ACHN (cell line): ENCODE data around the gene PCGF3.
A peak's percentile ranks its signal among the peaks of the same experiment; 100 is the strongest.

Experiments
- DNase-seq: peaks from one replicate; pipeline ENCODE4 v3.0.0-alpha.2; 2015
- in situ Hi-C: cut with HindIII; loops from 2 replicates; pipeline ENCODE4 v1.10.0; 2017; ENCODE audit warnings: low sequenced_read_pairs, low pct_ligation_motif_present, low pct_unique_long_range_greater_than_20kb

PCGF3 gene

GRCh38 chr4:785332-786073 is 79.9 kb downstream of the PCGF3 start:
- in situ Hi-C loops, result no loop called here
- no peak for DNase-seq

- in situ Hi-C loops, result no loop called here
Measured at GRCh38 chr4:786074-786741, 80.6 kb downstream of the PCGF3 start.

GRCh38 chr4:786861-787300 is 81.2 kb downstream of the PCGF3 start:
- no peak for DNase-seq
- in situ Hi-C loops, result no loop called here

More at GRCh38 chr4:786074-786741, 80.6 kb downstream of the PCGF3 start:
- no peak for DNase-seq

GRCh38 chr4:787561-787981 is 81.9 kb downstream of the PCGF3 start:
- no peak for DNase-seq
- in situ Hi-C loops, result no loop called here

- DNase-seq, result no peak
- in situ Hi-C loops, result no loop called here
Measured at GRCh38 chr4:788006-788635, 82.5 kb downstream of the PCGF3 start.

- no peak for DNase-seq
- in situ Hi-C loops, result no loop called here
Measured at GRCh38 chr4:788636-789297, 83.1 kb downstream of the PCGF3 start.

- in situ Hi-C loops, result no loop called here
- DNase-seq, result no peak
Measured at GRCh38 chr4:789571-790465, 84.2 kb downstream of the PCGF3 start.

GRCh38 chr4:790466-790820 is 84.8 kb downstream of the PCGF3 start:
- in situ Hi-C loops, result no loop called here
- no peak for DNase-seq

GRCh38 chr4:791252-791897 is 85.7 kb downstream of the PCGF3 start:
- DNase-seq, result no peak
- in situ Hi-C loops, result no loop called here

- DNase-seq, result peak; percentile 60
- in situ Hi-C loops, result no loop called here
Measured at GRCh38 chr4:791898-792625, 86.4 kb downstream of the PCGF3 start.

GRCh38 chr4:792626-793092 is 87.0 kb downstream of the PCGF3 start:
- in situ Hi-C loops, result no loop called here

GRCh38 chr4:793093-793861 is 87.6 kb downstream of the PCGF3 start:
- in situ Hi-C loops, result no loop called here
- DNase-seq, result no peak

More at GRCh38 chr4:792626-793092, 87.0 kb downstream of the PCGF3 start:
- no peak for DNase-seq

- peak; percentile 20 for DNase-seq
- in situ Hi-C loops, result no loop called here
Measured at GRCh38 chr4:793941-794621, 88.4 kb downstream of the PCGF3 start.

- in situ Hi-C loops, result no loop called here
- no peak for DNase-seq
Measured at GRCh38 chr4:794900-795725, 89.5 kb downstream of the PCGF3 start.

GRCh38 chr4:795726-796119 is 90.1 kb downstream of the PCGF3 start:
- in situ Hi-C loops, result no loop called here
- no peak for DNase-seq
